ENCODE measurements around the gene OR9I1.

GRCh38 chr11:58127350-58127749 lies 2.0 kb upstream of the OR9I1 start:
- TF ChIP-seq POLR2A (IDR thresholded peaks at IDR 0.05; ENCODE audit: low read depth, low read length) = no peak
- TF ChIP-seq, protein P1, sequence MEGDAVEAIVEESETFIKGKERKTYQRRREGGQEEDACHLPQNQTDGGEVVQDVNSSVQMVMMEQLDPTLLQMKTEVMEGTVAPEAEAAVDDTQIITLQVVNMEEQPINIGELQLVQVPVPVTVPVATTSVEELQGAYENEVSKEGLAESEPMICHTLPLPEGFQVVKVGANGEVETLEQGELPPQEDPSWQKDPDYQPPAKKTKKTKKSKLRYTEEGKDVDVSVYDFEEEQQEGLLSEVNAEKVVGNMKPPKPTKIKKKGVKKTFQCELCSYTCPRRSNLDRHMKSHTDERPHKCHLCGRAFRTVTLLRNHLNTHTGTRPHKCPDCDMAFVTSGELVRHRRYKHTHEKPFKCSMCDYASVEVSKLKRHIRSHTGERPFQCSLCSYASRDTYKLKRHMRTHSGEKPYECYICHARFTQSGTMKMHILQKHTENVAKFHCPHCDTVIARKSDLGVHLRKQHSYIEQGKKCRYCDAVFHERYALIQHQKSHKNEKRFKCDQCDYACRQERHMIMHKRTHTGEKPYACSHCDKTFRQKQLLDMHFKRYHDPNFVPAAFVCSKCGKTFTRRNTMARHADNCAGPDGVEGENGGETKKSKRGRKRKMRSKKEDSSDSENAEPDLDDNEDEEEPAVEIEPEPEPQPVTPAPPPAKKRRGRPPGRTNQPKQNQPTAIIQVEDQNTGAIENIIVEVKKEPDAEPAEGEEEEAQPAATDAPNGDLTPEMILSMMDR (IDR thresholded peaks at IDR 0.05; ENCODE audit: extremely low read depth in 1 of 2, insufficient read depth in 1 of 2, low read depth in 1 of 2, low read length in 2 of 2) = no peak
- no peak for TF ChIP-seq MYC (IDR thresholded peaks at IDR 0.05; ENCODE audit: low read depth, low read length)
- no peak for TF ChIP-seq EZH2 (IDR thresholded peaks at IDR 0.05; ENCODE audit: borderline replicate concordance, low read depth, low read length, severe bottlenecking)
- no peak for TF ChIP-seq POLR2AphosphoS5 (IDR thresholded peaks at IDR 0.05; ENCODE audit: insufficient read depth, low read depth, low read length)
